ENCODE data around the gene CORO7.
"Not testable (repeated sequence)": the region's sequence is repeated elsewhere in the genome, so short reads cannot be mapped to it uniquely, and the experiment has no call there.

CORO7 gene

DNA sequence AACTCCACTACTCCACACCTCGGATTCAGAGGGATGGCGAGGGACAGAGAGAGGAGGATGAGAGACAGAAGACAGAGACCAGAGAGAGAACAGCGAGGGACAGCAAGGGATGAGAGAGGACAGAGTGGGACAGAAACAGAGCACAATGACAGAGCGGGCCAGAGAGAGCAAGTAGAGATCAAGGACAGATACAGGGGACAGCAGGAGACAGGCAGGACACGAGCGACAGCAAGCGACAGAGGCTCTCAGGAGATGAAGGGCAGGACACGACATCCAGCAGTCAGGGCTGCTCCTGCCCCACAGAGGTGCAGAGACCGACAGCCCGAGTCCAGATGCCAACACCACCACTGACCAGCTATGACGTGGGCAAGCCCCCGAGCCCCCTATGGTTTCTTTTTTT, 14.9 kb downstream of the CORO7 start:
- H3K4me3 ChIP-seq (replicated peaks; ENCODE audit: low read depth, low read length): no peak overlapping the region
- DNase-seq (ENCODE audit: low read depth): no peak
- TF ChIP-seq, protein P1, sequence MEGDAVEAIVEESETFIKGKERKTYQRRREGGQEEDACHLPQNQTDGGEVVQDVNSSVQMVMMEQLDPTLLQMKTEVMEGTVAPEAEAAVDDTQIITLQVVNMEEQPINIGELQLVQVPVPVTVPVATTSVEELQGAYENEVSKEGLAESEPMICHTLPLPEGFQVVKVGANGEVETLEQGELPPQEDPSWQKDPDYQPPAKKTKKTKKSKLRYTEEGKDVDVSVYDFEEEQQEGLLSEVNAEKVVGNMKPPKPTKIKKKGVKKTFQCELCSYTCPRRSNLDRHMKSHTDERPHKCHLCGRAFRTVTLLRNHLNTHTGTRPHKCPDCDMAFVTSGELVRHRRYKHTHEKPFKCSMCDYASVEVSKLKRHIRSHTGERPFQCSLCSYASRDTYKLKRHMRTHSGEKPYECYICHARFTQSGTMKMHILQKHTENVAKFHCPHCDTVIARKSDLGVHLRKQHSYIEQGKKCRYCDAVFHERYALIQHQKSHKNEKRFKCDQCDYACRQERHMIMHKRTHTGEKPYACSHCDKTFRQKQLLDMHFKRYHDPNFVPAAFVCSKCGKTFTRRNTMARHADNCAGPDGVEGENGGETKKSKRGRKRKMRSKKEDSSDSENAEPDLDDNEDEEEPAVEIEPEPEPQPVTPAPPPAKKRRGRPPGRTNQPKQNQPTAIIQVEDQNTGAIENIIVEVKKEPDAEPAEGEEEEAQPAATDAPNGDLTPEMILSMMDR (IDR thresholded peaks at IDR 0.05; ENCODE audit: low read length, missing control alignments): no peak

DNA sequence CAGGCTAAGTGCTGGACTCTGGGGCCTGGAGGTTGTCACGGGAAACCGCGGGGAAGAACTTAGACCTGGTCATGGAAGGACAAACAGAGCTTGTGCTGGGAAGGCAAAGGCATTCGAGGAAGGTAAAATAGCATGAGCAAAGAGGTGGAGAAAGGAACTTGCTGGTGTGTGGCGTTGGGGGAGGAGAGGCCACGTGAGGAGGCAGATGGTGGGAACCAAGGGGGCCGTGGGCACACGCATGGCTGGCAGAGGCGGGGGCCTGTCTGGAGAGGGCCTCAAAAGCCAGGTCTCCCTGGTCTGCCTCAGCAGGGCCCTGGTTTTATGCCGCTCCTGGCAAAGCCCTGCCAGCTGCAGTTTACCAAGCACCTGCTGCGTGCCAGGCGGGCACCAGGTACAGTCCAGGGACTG, 15.3 kb downstream of the CORO7 start:
- H3K4me3 ChIP-seq (replicated peaks; ENCODE audit: low read depth, low read length): no peak overlapping the region

DNA sequence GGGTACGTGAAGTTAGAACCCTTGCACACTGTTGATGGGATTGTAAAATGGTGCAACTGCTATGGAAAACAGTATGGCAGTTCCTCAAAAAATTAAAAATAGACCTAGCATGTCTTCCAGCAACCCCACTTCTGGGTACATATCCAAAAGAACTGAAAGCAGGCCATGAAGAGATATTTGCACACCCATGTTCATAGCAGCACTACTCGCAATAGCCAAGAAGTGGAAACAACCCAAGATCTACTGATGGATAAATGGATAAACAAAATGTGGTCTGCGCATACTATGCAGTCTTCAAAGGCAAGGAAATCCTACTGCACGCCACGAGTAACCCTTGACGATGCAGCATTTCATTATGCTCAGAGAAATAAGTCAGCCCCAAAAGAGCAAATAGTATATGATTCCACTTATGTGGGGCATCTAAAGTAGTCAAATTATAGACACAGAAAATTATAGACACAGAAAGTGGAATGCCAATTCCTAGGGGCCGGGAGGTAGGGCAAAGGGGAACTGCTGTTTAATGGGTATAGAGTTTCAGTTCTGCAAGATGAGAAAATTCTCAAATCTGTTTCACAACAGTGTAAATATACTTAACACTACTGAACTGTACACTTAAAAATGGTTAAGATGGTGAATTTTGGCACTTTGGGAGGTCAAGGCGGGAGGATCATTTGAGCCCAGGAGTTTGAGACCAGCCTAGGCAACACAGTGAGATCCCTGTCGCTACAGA, 17.2 kb downstream of the CORO7 start:
- H3K4me3 ChIP-seq (replicated peaks; ENCODE audit: low read depth, low read length): no peak overlapping the region
- DNase-seq (ENCODE audit: low read depth): no peak
- TF ChIP-seq, protein P1 (IDR thresholded peaks at IDR 0.05; ENCODE audit: low read length, missing control alignments): no peak

More for the DNA sequence above, 15.3 kb downstream of the CORO7 start:
- DNase-seq (ENCODE audit: low read depth): no peak
- TF ChIP-seq, protein P1 (IDR thresholded peaks at IDR 0.05; ENCODE audit: low read length, missing control alignments): no peak

DNA sequence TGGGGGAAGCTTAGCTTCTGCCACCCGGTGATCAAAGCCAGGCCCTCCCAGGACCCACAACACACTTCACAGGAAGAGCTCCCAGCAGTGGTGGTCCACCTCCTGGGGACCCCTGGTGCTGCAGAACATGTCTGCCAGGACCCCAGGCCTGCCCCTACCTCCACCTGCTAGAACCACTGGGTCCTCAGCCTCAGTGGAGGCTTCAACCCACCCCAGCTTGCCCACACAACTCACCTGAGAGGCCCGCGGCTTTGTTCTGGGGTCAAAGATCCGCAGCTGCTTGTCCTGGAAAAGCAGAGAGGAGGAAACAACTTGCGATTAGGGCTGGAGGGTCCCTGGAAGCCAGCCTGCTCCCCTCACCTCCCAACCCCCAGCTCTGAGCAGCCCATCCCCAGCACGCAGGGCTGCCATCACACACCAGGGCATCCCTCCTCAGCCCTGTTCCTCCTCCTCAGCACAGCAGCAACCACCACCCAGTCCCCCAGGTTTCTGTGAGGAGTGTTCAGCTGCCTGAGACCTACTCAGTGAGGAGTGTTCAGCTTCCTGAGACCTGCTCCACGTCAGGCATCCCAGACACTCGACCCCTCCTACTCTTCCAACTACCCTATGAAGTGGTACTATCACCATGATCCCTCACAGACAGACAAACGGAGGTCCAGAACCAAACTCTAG, 21.2 kb downstream of the CORO7 start:
- TF ChIP-seq, protein P1 (IDR thresholded peaks at IDR 0.05; ENCODE audit: low read length, missing control alignments): no peak
- H3K4me3 ChIP-seq (replicated peaks; ENCODE audit: low read depth, low read length): no peak overlapping the region
- DNase-seq (ENCODE audit: low read depth): no peak

DNA sequence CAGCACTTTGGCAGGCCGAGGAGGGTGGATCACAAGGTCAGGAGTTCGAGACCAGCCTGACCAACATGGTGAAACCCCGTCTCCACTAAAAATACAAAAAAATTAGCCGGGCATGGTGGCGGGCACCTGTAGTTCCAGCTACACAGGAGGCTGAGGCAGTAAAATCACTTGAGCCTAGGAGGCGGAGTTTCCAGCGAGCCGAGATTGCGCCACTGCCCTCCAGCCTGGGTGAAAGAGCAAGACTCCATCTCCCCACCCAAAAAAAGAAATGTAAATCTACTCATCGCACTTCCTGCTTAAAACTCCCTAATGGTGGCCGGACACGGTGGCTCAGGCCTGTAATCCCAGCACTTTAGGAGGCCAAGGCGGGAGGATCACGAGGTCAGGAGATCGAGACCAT, 22.5 kb downstream of the CORO7 start:
- not testable (repeated sequence) for DNase-seq (ENCODE audit: low read depth); H3K4me3 ChIP-seq (replicated peaks; ENCODE audit: low read depth, low read length)

GRCh38 chr16:4393240-4393600, 23.2 kb downstream of the CORO7 start:
- TF ChIP-seq, protein P1 (IDR thresholded peaks at IDR 0.05; ENCODE audit: low read length, missing control alignments): no peak
- no peak for DNase-seq (ENCODE audit: low read depth)
- H3K4me3 ChIP-seq (replicated peaks; ENCODE audit: low read depth, low read length): no peak overlapping the region

GRCh38 chr16:4392382-4393239, 23.8 kb downstream of the CORO7 start:
- peak; percentile 66 for DNase-seq (ENCODE audit: low read depth)
- TF ChIP-seq, protein P1 (IDR thresholded peaks at IDR 0.05; ENCODE audit: low read length, missing control alignments): no peak
- H3K4me3 ChIP-seq (replicated peaks; ENCODE audit: low read depth, low read length): no peak overlapping the region
